Measurements from ENCODE around the gene FDX1. TPM values are rescaled to one million over a fixed set of nuclear protein-coding genes. Genes with fewer than 3 reads are reported as not detected.

The FDX1 gene
- total and polyA plus RNA-seq, 2 of the 13 experiments (the other 11 are each of a cell fraction or from before 2014, with no cell fraction given): 4.5 to 13.1 TPM

DNA sequence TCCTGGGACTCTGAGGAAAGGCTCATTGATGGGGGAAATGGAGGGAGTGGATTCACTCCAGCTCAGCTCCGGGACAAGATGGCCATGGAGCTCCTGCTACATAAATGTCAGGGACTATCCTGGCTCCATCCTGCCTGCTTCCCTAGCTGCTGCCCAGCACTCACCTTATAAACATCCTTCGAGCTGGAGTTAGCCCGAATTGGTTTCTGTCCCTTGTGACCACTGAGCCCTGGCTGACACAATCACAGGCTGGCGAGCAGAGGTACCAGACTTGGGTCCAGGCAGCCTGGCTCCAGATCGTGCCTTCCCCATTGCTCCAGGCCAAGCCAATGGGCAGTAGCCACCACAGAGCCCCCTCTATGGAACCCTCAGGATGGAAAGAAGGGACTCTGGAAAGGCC, 77.6 kb downstream of the FDX1 start:
- DNase-seq (ENCODE audit: low spot score) (no peak), FAIRE-seq (no peak), ATAC-seq (no peak)
- Histone ChIP-seq H4K20me1 (ENCODE audit: insufficient read depth, low read length) (no peaks in the 10 kb centered on the region), H2AFZ (ENCODE audit: low read length) (no peak overlapping the region), H3K9ac (ENCODE audit: insufficient read depth, low read depth, low read length) (no peak overlapping the region), H3K79me2 (ENCODE audit: insufficient read depth, low read length) (no peaks in the 10 kb centered on the region), H3K9me3 (ENCODE audit: low read length) (no peaks in the 10 kb centered on the region), H3K27me3 (ENCODE audit: control insufficient read depth in 1 of 2, insufficient read depth in 2 of 2, low read length in 2 of 2) (no peaks in the 10 kb centered on the region; a peak in 1 of 5 replicates), H3K4me2 (ENCODE audit: low read depth, low read length) (no peak overlapping the region), H3K27ac (ENCODE audit: extremely low read length, insufficient read depth, low read length) (no peak overlapping the region), H3K36me3 (replicated peaks in 1 of 2; ENCODE audit: control insufficient read depth in 1 of 2, insufficient read depth in 2 of 2, low read length in 2 of 2) (no peaks in the 10 kb centered on the region), H3K4me3 (replicated peaks in 1 of 3; ENCODE audit: insufficient read depth in 1 of 3, low read depth in 2 of 3, low read length in 3 of 3) (no peak overlapping the region), H3K4me1 (ENCODE audit: insufficient read depth, low read length) (no peaks in the 10 kb centered on the region)
- POLR2A ChIA-PET: no interaction called here
- BruUV-seq (replicated peaks): no TSS peak
- intact Hi-C loops (cut with micrococcal nuclease; ENCODE audit: unreplicated experiment): no loop called here
- TF ChIP-seq, protein P1, sequence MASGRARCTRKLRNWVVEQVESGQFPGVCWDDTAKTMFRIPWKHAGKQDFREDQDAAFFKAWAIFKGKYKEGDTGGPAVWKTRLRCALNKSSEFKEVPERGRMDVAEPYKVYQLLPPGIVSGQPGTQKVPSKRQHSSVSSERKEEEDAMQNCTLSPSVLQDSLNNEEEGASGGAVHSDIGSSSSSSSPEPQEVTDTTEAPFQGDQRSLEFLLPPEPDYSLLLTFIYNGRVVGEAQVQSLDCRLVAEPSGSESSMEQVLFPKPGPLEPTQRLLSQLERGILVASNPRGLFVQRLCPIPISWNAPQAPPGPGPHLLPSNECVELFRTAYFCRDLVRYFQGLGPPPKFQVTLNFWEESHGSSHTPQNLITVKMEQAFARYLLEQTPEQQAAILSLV (CRISPR knock-in tag; IDR thresholded peaks at IDR 0.05; ENCODE audit: borderline replicate concordance): no peak
- TF ChIP-seq NFYB (CRISPR knock-in tag; IDR thresholded peaks at IDR 0.05) (no peak), ZNF747 (CRISPR knock-in tag; IDR thresholded peaks at IDR 0.05; ENCODE audit: borderline replicate concordance) (no peak), ZBTB7A (CRISPR knock-in tag; IDR thresholded peaks at IDR 0.05) (no peak), ZSCAN20 (CRISPR knock-in tag; IDR thresholded peaks at IDR 0.05; ENCODE audit: borderline replicate concordance) (no peak), ZNF10 (CRISPR knock-in tag; IDR thresholded peaks at IDR 0.05; ENCODE audit: borderline replicate concordance, low read depth) (no peak), ZNF615 (CRISPR knock-in tag; IDR thresholded peaks at IDR 0.05; ENCODE audit: borderline replicate concordance) (no peak), ZNF629 (CRISPR knock-in tag; conservative IDR thresholded peaks at IDR 0.05) (no peak), MTF1 (CRISPR knock-in tag; IDR thresholded peaks at IDR 0.05) (no peak), TBX3 (IDR thresholded peaks at IDR 0.05; ENCODE audit: borderline replicate concordance) (no peak), ZNF549 (CRISPR knock-in tag; IDR thresholded peaks at IDR 0.05) (no peak), HMG20B (CRISPR knock-in tag; conservative IDR thresholded peaks at IDR 0.05) (no peak), WIZ (CRISPR knock-in tag; IDR thresholded peaks at IDR 0.05) (no peak), ZNF768 (CRISPR knock-in tag; IDR thresholded peaks at IDR 0.05) (no peak), SPEN (CRISPR knock-in tag; IDR thresholded peaks at IDR 0.05; ENCODE audit: low read depth) (no peak), AGO2 (optimal IDR thresholded peaks at IDR 0.05; ENCODE audit: low read depth, low read length) (no peak)
- TF ChIP-seq, protein P2, sequence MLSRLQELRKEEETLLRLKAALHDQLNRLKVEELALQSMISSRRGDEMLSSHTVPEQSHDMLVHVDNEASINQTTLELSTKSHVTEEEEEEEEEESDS (CRISPR knock-in tag; IDR thresholded peaks at IDR 0.05; ENCODE audit: borderline replicate concordance): no peak
- TF ChIP-seq, protein P3, sequence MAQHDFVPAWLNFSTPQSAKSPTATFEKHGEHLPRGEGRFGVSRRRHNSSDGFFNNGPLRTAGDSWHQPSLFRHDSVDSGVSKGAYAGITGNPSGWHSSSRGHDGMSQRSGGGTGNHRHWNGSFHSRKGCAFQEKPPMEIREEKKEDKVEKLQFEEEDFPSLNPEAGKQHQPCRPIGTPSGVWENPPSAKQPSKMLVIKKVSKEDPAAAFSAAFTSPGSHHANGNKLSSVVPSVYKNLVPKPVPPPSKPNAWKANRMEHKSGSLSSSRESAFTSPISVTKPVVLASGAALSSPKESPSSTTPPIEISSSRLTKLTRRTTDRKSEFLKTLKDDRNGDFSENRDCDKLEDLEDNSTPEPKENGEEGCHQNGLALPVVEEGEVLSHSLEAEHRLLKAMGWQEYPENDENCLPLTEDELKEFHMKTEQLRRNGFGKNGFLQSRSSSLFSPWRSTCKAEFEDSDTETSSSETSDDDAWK (CRISPR knock-in tag; IDR thresholded peaks at IDR 0.05): no peak
- 19% methylated on average over 3 of the region's 5 CpGs for WGBS (ENCODE audit: low lambda C conversion rate)
- in situ Hi-C loops (cut with HindIII; ENCODE audit: extremely low pct_ligation_motif_present, low pct_unique_long_range_greater_than_20kb): no loop called here
- CTCF ChIA-PET (ENCODE audit: low intra/inter-chr PET ratio, low total read pairs): no interaction called here

Measured in HepG2 (cell line).